GM12878 (cell line): ENCODE data around the gene NRG3. TPM values are rescaled to one million over a fixed set of nuclear protein-coding genes. Genes with fewer than 3 reads are reported as not detected.

Source experiments
- ATAC-seq: fragments of 200-7000 bp; cut with Tn5 transposase; 3 replicates; pipeline ENCODE4 v1.9.1; 2020; ENCODE audit warnings: mild to moderate bottlenecking, moderate library complexity
- BruUV-seq: library from RNA; stranded (reverse); fragments of 400-500 nt; replicated peaks from 2 replicates; lab custom pipeline; 2021; lab: Mats Ljungman, UMichigan
- CTCF ChIA-PET: fragments of 300-600 bp; sonication (Branson Sonifier 250); formaldehyde crosslinking; extraction: SDS; loops from one replicate; lab custom pipeline; 2021; ENCODE audit warnings: inconsistent platforms; lab: Yijun Ruan, JAX
- POLR2A ChIA-PET: fragments of 350-600 bp; formaldehyde crosslinking; extraction: SDS; loops from one replicate; lab custom pipeline; 2021; ENCODE audit warnings: inconsistent platforms; lab: Charles Lee
- RAD21 ChIA-PET: fragments of 300-600 bp; sonication (Branson Sonifier 250); formaldehyde crosslinking; loops from one replicate; lab custom pipeline; 2023; ENCODE audit warnings: antibody characterized with exemption; ENCODE audit not compliant: unreplicated experiment; lab: Charles Lee
- SMC1A ChIA-PET: fragments of 300-600 bp; sonication (Branson Sonifier 250); formaldehyde crosslinking; loops from one replicate; lab custom pipeline; 2023; ENCODE audit not compliant: unreplicated experiment, uncharacterized antibody; lab: Charles Lee
- DNase-seq: peaks from one replicate; pipeline ENCODE4 v3.0.0-alpha.2; 2011; ENCODE audit warnings: low read depth, low spot score
- FAIRE-seq: peaks from 3 replicates; lab custom pipeline; 2011; peaks lifted over from hg19 to GRCh38; lab: Jason Lieb, UNC
- H2AFZ ChIP-seq: 2 replicates; pipeline ENCODE4 v1.6.0; 2011; ENCODE audit warnings: low read depth, low read length, control low read depth; ENCODE audit not compliant: control insufficient read depth
- H3K27ac ChIP-seq: 2 replicates; pipeline ENCODE4 v1.5.1; 2011; ENCODE audit warnings: control low read depth; ENCODE audit not compliant: control insufficient read depth, insufficient read depth
- H3K27me3 ChIP-seq, 2 experiments: replicated peaks in 1 of 2; 2 replicates each; pipeline versions ENCODE4 v1.6.0 to v1.6.1; 2011; ENCODE audit warnings: low read length in 1 of 2; ENCODE audit not compliant: control insufficient read depth in 2 of 2, insufficient read depth in 2 of 2
- H3K36me3 ChIP-seq, 2 experiments: 2 replicates each; pipeline ENCODE4 v1.5.1; 2011; ENCODE audit warnings: low read length in 1 of 2; ENCODE audit not compliant: control insufficient read depth in 2 of 2, insufficient read depth in 2 of 2
- H3K4me1 ChIP-seq: 2 replicates; pipeline ENCODE4 v1.6.1; 2011; ENCODE audit warnings: mild to moderate bottlenecking, low read length, moderate library complexity, mixed read lengths; ENCODE audit not compliant: control insufficient read depth, insufficient read depth
- H3K4me2 ChIP-seq: 2 replicates; pipeline ENCODE4 v1.6.0; 2011; ENCODE audit warnings: control low read depth; ENCODE audit not compliant: control insufficient read depth, insufficient read depth
- H3K4me3 ChIP-seq: fragments of 200-600 bp; sonication (generic); 2 replicates; pipeline ENCODE4 v1.5.1; 2016
- H3K79me2 ChIP-seq: 2 replicates; pipeline ENCODE4 v1.6.0; 2011; ENCODE audit warnings: low read length; ENCODE audit not compliant: control insufficient read depth, insufficient read depth
- H3K9ac ChIP-seq: 2 replicates; pipeline ENCODE4 v1.8.0; 2011; ENCODE audit warnings: low read length, control low read depth, mixed read lengths; ENCODE audit not compliant: control insufficient read depth, insufficient read depth
- H3K9me3 ChIP-seq: replicated peaks from 3 replicates; pipeline ENCODE4 v1.5.1; 2011; ENCODE audit warnings: mild to moderate bottlenecking, low read length; ENCODE audit not compliant: control insufficient read depth, insufficient read depth
- H4K20me1 ChIP-seq: 2 replicates; pipeline ENCODE4 v1.6.0; 2011; ENCODE audit not compliant: control insufficient read depth, insufficient read depth
- ATF7 ChIP-seq: fragments of 450-650 bp; IDR thresholded peaks from 2 replicates; pipeline ENCODE4 v1.6.1; 2016; ENCODE audit warnings: low read depth, mild to moderate bottlenecking
- DPF2 ChIP-seq: fragments of 450-650 bp; IDR thresholded peaks from 2 replicates; pipeline ENCODE4 v1.6.1; 2017; ENCODE audit warnings: mild to moderate bottlenecking
- NR2F1 ChIP-seq: fragments of 450-650 bp; conservative IDR thresholded peaks from 2 replicates; pipeline ENCODE4 v1.6.1; 2017; ENCODE audit warnings: mild to moderate bottlenecking
- SMAD1 ChIP-seq: fragments of 450-650 bp; IDR thresholded peaks from 2 replicates; pipeline ENCODE4 v1.6.1; 2018; ENCODE audit warnings: mild to moderate bottlenecking, low read depth; ENCODE audit not compliant: partially characterized antibody
- SMAD5 ChIP-seq: IDR thresholded peaks from 2 replicates; pipeline ENCODE4 v1.6.1; 2016; ENCODE audit warnings: antibody characterized with exemption, low read depth
- SPI1 ChIP-seq: IDR thresholded peaks from 2 replicates; pipeline ENCODE4 v1.6.1; 2011; ENCODE audit warnings: low read depth, mild to moderate bottlenecking, low read length, moderate library complexity, borderline replicate concordance; ENCODE audit not compliant: insufficient read depth
- TBL1XR1 ChIP-seq: IDR thresholded peaks from 2 replicates; pipeline ENCODE4 v1.6.1; 2012; ENCODE audit warnings: low read depth, low read length, improper control_type of control experiment
- WGBS: methylation state at CpG from one replicate; pipeline ENCODE4 v1.1.6; 2016; ENCODE audit warnings: low lambda C conversion rate; ENCODE audit not compliant: insufficient replicate concordance, insufficient coverage; ENCODE audit errors: missing lambda C conversion rate; 5-methylcytosine and 5-hydroxymethylcytosine counted together
- in situ Hi-C: fragments of 300-500 bp; cut with MboI; formaldehyde crosslinking; loops from 9 replicates; pipeline ENCODE4 v1.14.3; 2018; ENCODE audit warnings: mixed read lengths
- intact Hi-C: fragments of 100-400 bp; cut with micrococcal nuclease; formaldehyde crosslinking; loops from one replicate; pipeline ENCODE4 v1.14.2; 2022; ENCODE audit not compliant: unreplicated experiment
- polyA plus RNA-seq, 11 experiments: library from polyadenylated mRNA; depleted of rRNA in 4 of 11; unstranded in 6 of 11; stranded (reverse) in 5 of 11; fragments of >200 nt; fragmentation: Nextera tagmentation in 4 of 11; fragmentation: Illumina TruSeq in 1 of 11; extraction: Ambion mirVana in 4 of 11; extraction: Trizol in 1 of 11; gene quantifications; 1 replicate in 1 of 11; 2 replicates in 10 of 11; pipeline versions ENCODE4 v1.2.1 to v1.2.3, GENCODE V29; 2011 to 2016; ENCODE audit warnings: inconsistent platforms in 2 of 11, missing spikeins in 2 of 11, low read depth in 1 of 11
- total RNA-seq, 4 experiments: library from RNA; depleted of rRNA in 3 of 4; stranded (reverse); fragments of >200 nt in 3 of 4; fragmentation: Illumina TruSeq in 1 of 4; extraction: Trizol in 1 of 4; gene quantifications; 2 replicates each; pipeline versions ENCODE4 v1.2.1 to v1.2.3, GENCODE V29; 2013 to 2021
- TF ChIP-seq, protein P1 (sequence below): fragments of 150-350 bp; IDR thresholded peaks from 2 replicates; pipeline ENCODE4 v1.6.1; 2014; ENCODE audit warnings: mild to moderate bottlenecking, low read depth, low read length
- TF ChIP-seq, protein P2 (sequence below): IDR thresholded peaks from 2 replicates; pipeline ENCODE4 v1.6.1; 2012; ENCODE audit warnings: low read depth, low read length, improper control_type of control experiment

NRG3 gene
- total and polyA plus RNA-seq, 10 of the 15 experiments (the other 5 are each of a cell fraction or from before 2014, with no cell fraction given) = 0.03 to 0.41 (median 0.17) TPM; not detected in 3

DNA sequence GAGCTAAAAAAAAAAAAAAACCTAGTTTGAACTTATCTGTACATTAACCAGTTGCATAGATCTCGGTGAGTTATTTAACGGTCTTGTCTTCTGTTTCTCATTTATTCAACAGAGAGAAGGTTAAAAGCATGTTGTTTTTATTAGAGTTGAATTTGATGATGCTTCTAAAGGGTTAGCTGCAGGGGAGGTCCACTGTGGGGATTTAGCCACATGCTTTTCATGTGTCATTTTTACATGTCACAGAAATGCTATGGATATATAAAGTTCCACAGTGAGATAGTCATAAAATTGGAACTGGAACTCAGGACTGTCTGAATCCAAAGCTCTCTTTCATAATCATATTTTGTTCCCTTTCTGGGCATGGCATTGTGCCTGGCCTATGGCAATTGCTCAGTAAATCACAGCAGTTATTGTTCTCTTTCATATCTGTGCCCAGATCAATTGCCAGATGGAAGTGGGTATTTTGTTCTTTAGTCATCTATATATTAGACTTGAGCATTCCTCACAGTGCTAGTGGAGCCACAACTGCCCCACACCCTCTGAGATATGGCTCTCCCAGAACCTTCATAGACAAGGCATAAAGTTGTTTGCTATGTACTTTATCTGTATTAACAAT lies 578.8 kb downstream of the NRG3 start:
- POLR2A ChIA-PET = no interaction called here
- intact Hi-C loops = no loop called here
- no peak overlapping the region for H3K4me2 ChIP-seq
- in situ Hi-C loops = no loop called here
- no peaks in the 10 kb centered on the region for H3K36me3 ChIP-seq
- WGBS = 71% methylated on average over 2 of the region's 2 CpGs
- ATAC-seq (no peak), FAIRE-seq (no peak), DNase-seq (no peak)
- no peak overlapping the region for H3K4me3 ChIP-seq
- no peak overlapping the region for H3K27ac ChIP-seq
- TF ChIP-seq TBL1XR1 (no peak), SMAD1 (no peak), NR2F1 (no peak), SPI1 (no peak), DPF2 (no peak), ATF7 (no peak), SMAD5 (no peak)
- TF ChIP-seq, protein P1, sequence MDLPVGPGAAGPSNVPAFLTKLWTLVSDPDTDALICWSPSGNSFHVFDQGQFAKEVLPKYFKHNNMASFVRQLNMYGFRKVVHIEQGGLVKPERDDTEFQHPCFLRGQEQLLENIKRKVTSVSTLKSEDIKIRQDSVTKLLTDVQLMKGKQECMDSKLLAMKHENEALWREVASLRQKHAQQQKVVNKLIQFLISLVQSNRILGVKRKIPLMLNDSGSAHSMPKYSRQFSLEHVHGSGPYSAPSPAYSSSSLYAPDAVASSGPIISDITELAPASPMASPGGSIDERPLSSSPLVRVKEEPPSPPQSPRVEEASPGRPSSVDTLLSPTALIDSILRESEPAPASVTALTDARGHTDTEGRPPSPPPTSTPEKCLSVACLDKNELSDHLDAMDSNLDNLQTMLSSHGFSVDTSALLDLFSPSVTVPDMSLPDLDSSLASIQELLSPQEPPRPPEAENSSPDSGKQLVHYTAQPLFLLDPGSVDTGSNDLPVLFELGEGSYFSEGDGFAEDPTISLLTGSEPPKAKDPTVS = no peak
- TF ChIP-seq, protein P2, sequence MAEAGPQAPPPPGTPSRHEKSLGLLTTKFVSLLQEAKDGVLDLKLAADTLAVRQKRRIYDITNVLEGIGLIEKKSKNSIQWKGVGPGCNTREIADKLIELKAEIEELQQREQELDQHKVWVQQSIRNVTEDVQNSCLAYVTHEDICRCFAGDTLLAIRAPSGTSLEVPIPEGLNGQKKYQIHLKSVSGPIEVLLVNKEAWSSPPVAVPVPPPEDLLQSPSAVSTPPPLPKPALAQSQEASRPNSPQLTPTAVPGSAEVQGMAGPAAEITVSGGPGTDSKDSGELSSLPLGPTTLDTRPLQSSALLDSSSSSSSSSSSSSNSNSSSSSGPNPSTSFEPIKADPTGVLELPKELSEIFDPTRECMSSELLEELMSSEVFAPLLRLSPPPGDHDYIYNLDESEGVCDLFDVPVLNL = no peak
- no TSS peak for BruUV-seq
- no peak overlapping the region for H2AFZ ChIP-seq
- no peaks in the 10 kb centered on the region for H3K79me2 ChIP-seq
- no peaks in the 10 kb centered on the region for H3K9me3 ChIP-seq
- H3K4me1 ChIP-seq = no peaks in the 10 kb centered on the region
- no peak overlapping the region for H3K9ac ChIP-seq
- RAD21 ChIA-PET = no interaction called here
- H3K27me3 ChIP-seq = no peaks in the 10 kb centered on the region
- SMC1A ChIA-PET = no interaction called here
- CTCF ChIA-PET = no interaction called here
- no peaks in the 10 kb centered on the region for H4K20me1 ChIP-seq
